SK-N-MC (cell line): Measurements from ENCODE around the gene METTL3.

Source experiments
- DNase-seq: peaks from one replicate; pipeline ENCODE4 v3.0.0-alpha.2; 2011; ENCODE audit warnings: low read depth, low spot score
- H3K27ac ChIP-seq: fragments of 200-600 bp; sonication (generic); 2 replicates; pipeline ENCODE4 v1.5.1; 2016; ENCODE audit warnings: mixed run types
- H3K36me3 ChIP-seq: fragments of 200-600 bp; sonication (generic); 2 replicates; pipeline ENCODE4 v1.6.1; 2017; ENCODE audit warnings: antibody characterized with exemption, low read length, mixed read lengths; ENCODE audit not compliant: insufficient read depth
- H3K4me3 ChIP-seq: fragments of 200-600 bp; sonication (generic); 2 replicates; pipeline ENCODE4 v1.5.1; 2016
- H3K9ac ChIP-seq: fragments of 200-600 bp; sonication (generic); 2 replicates; pipeline ENCODE4 v1.8.0; 2017; ENCODE audit warnings: mixed run types, mixed read lengths; ENCODE audit not compliant: insufficient read length
- H3K9me3 ChIP-seq: fragments of 200-600 bp; sonication (generic); 2 replicates; pipeline ENCODE4 v1.6.1; 2017; ENCODE audit warnings: low read depth, mild to moderate bottlenecking, antibody characterized with exemption, low read length, moderate library complexity, mixed read lengths
- EZH2 ChIP-seq: fragments of 200-600 bp; sonication (generic); IDR thresholded peaks from one replicate; pipeline ENCODE4 v1.6.1; 2017; ENCODE audit warnings: antibody characterized with exemption
- FOXP2 ChIP-seq: optimal IDR thresholded peaks from 2 replicates; pipeline ENCODE3; 2011; ENCODE audit warnings: mild to moderate bottlenecking, moderate library complexity; ENCODE audit not compliant: insufficient read depth; ENCODE audit errors: extremely low read length, control extremely low read depth
- POLR2AphosphoS5 ChIP-seq: IDR thresholded peaks from 2 replicates; pipeline ENCODE4 v1.6.1; 2012; ENCODE audit warnings: mild to moderate bottlenecking, low read depth, low read length, borderline replicate concordance

The METTL3 gene

GRCh38 chr14:21528381-21529348 is 17.5 kb upstream of the METTL3 start:
- TF ChIP-seq EZH2: no peak
- TF ChIP-seq POLR2AphosphoS5: no peak
- no peak for TF ChIP-seq FOXP2
- DNase-seq: no peak
- Histone ChIP-seq H3K4me3 (no peak overlapping the region), H3K36me3 (peaks cover 14% of the 10 kb centered on the region; the same call in 1 of the 2 replicates), H3K9ac (no peak overlapping the region), H3K9me3 (no peaks in the 10 kb centered on the region), H3K27ac (peak overlapping the region; percentile 77)

DNA sequence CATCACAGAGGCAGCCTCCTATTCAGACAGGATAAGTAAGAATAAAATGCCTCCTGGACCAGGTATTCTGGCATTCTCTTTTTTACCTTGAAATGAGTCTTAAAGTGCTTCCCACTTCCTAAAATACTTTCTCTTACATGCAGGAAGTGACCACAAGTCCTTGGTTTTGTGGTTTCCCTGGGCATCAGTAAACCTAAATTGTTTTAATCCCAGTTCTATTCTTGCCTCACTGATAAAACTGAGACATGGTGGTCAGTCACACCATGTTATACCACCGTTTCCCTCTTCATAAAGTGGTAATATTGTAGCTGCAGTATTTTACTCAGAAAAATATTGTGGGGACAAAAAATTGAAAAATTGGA is 16.2 kb upstream of the METTL3 start:
- Histone ChIP-seq H3K36me3 (peaks cover 25% of the 10 kb centered on the region; the same call in 1 of the 2 replicates), H3K4me3 (no peak overlapping the region), H3K9ac (no peak overlapping the region), H3K27ac (peak overlapping the region; percentile 45), H3K9me3 (no peaks in the 10 kb centered on the region)
- TF ChIP-seq EZH2: no peak
- TF ChIP-seq FOXP2: no peak
- TF ChIP-seq POLR2AphosphoS5: no peak
- DNase-seq: no peak

GRCh38 chr14:21526672-21527317 is 15.7 kb upstream of the METTL3 start:
- Histone ChIP-seq H3K9ac (peak overlapping the region; percentile 68), H3K27ac (peak overlapping the region; percentile 45), H3K9me3 (no peaks in the 10 kb centered on the region), H3K4me3 (peak overlapping the region; percentile 94), H3K36me3 (peaks cover 27% of the 10 kb centered on the region; the same call in 1 of the 2 replicates)
- TF ChIP-seq FOXP2 (no peak), POLR2AphosphoS5 (no peak), EZH2 (no peak)
- DNase-seq: no peak

DNA sequence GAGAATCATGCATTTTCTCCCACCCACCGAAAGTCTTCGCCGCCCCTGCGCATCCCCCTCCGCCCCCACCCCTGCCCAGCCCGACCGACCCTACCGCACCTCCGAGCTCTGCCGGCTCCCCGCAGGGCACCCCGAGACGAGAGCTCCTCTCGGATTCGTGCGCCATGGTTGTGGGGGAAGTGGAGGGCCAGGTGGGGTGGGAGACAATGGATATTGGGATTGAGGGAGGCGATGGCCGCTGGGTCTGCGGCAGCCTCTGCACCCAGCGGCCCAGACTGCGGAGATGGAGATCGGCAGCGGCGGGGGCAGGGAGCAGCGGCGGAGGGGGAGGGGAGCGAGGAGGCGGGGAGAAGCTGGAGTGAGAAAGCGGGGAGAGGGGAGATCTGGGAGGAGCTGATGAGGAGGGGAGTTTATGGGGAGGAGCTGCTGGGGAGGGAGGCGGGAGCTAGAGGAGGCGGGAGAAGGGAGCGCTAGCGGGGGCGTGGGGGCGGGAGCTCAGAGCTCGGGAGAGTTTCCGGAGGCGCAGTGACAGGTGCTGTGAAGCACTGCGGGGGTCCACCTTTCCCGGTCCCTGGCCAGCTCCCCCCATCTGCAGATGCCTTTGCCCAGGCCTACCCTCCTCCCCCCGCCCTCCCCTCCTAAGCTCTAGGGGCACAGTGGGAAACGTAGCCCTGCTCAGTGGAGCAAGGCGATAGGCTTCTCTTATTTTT is 15.0 kb upstream of the METTL3 start, which contains the start of gene SALL2:
SALL2 (minus strand) TSS at position 385 of the 710 bp plus-strand sequence; CDS start at position 166, 219 bp downstream.
- Histone ChIP-seq H3K9me3 (no peaks in the 10 kb centered on the region), H3K9ac (peak within 1 kb of the TSS; percentile 83), H3K36me3 (peaks cover 30% of the 10 kb centered on the region; the same call in 1 of the 2 replicates), H3K4me3 (peak within 1 kb of the TSS; percentile 94), H3K27ac (peak within 1 kb of the TSS; percentile 45)
- peak; percentile 47 for DNase-seq
- TF ChIP-seq POLR2AphosphoS5: peak; percentile 82
- no peak for TF ChIP-seq EZH2

DNA sequence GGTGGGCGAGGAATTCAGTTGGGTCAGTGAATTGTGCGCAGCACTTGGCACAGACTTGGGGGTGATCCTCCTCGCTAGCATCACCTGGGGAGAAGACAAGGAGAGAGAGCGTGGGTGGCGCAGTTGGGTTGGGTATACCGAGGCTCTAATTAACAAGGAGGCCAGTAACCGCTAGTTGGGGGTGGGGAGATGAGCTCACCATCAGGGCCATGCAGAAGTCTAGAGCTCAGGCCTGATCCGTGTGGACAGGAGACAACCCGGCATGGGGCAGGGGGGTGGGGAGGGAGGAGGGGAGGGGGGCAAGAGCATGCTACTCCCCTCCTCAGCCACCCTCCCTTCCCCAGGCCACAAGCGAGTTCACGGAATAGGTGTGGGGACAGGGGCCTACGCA is 14.4 kb upstream of the METTL3 start:
- Histone ChIP-seq H3K9me3 (no peaks in the 10 kb centered on the region), H3K27ac (no peak overlapping the region), H3K36me3 (peaks cover 30% of the 10 kb centered on the region; the same call in 1 of the 2 replicates), H3K9ac (peak overlapping the region; percentile 83), H3K4me3 (peak overlapping the region; percentile 94)
- DNase-seq: no peak
- no peak for TF ChIP-seq POLR2AphosphoS5
- no peak for TF ChIP-seq FOXP2
- no peak for TF ChIP-seq EZH2

- Histone ChIP-seq H3K4me3 (peak overlapping the region; percentile 94), H3K9me3 (no peaks in the 10 kb centered on the region), H3K36me3 (peaks cover 30% of the 10 kb centered on the region; the same call in 1 of the 2 replicates), H3K9ac (peak overlapping the region; percentile 83), H3K27ac (no peak overlapping the region)
- DNase-seq: no peak
- TF ChIP-seq FOXP2: no peak
Observed at GRCh38 chr14:21524575-21525490, 13.7 kb upstream of the METTL3 start.

DNA sequence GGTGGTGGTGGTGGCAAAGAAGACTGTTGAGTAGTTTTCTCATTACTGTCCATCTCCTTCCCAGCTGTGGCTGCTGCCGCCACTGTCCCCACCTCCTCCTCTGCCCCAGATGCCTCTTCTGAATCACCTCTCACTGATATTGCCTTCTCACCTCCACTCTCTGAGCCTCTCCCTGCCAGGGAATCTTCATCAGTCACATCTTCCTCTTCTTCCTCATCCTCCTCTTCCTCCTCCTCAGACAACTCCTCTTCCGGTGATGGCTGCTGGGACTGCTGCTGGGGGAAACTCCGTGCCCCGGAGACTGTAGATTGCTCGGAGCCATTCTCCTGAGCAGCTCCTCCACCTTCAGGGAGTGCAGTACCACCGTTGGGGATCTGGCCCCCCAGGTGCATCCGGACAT is 12.1 kb upstream of the METTL3 start:
- Histone ChIP-seq H3K27ac (no peak overlapping the region), H3K9me3 (no peaks in the 10 kb centered on the region), H3K36me3 (peaks cover 30% of the 10 kb centered on the region; the same call in 1 of the 2 replicates), H3K9ac (no peak overlapping the region), H3K4me3 (no peak overlapping the region)
- no peak for DNase-seq
- TF ChIP-seq POLR2AphosphoS5 (no peak), FOXP2 (no peak), EZH2 (no peak)
